Liver (tissue), 3 donors: ENCODE data around the gene AMPH.

Experiments
- FOXA1 ChIP-seq: IDR thresholded peaks from 2 replicates; pipeline ENCODE4 v1.6.1; 2016; ENCODE audit warnings: antibody characterized with exemption
- HNF4G ChIP-seq: IDR thresholded peaks from 2 replicates; pipeline ENCODE4 v1.6.1; 2016; ENCODE audit warnings: antibody characterized with exemption
- JUND ChIP-seq, 2 donors: IDR thresholded peaks; 2 replicates each; pipeline ENCODE4 v1.6.1; 2016; ENCODE audit warnings: antibody characterized with exemption in 2 of 2
- SP1 ChIP-seq: IDR thresholded peaks from 2 replicates; pipeline ENCODE4 v1.6.1; 2018; ENCODE audit warnings: antibody characterized with exemption, mild to moderate bottlenecking
- YY1 ChIP-seq: IDR thresholded peaks from 2 replicates; pipeline ENCODE4 v1.6.1; 2016; ENCODE audit warnings: antibody characterized with exemption, mild to moderate bottlenecking
- TF ChIP-seq, protein P1 (sequence below): fragments of 150-350 bp; IDR thresholded peaks from 2 replicates; pipeline ENCODE4 v1.5.1; 2017; ENCODE audit warnings: improper control_type of control experiment, low read depth, low read length; ENCODE audit not compliant: missing input control
- TF ChIP-seq, protein P2 (sequence below): IDR thresholded peaks from 2 replicates; pipeline ENCODE4 v1.6.1; 2016; ENCODE audit warnings: antibody characterized with exemption, mild to moderate bottlenecking
- TF ChIP-seq, protein P3 (sequence below): IDR thresholded peaks from 2 replicates; pipeline ENCODE4 v1.6.1; 2016; ENCODE audit warnings: antibody characterized with exemption
- TF ChIP-seq, protein P4 (sequence below): IDR thresholded peaks from 2 replicates; pipeline ENCODE4 v1.6.1; 2016; ENCODE audit warnings: antibody characterized with exemption
- TF ChIP-seq, protein P5 (sequence below): IDR thresholded peaks from 2 replicates; pipeline ENCODE4 v1.6.1; 2016; ENCODE audit warnings: antibody characterized with exemption
- donor health status: healthy.
- donor health status: healthy.

DNA sequence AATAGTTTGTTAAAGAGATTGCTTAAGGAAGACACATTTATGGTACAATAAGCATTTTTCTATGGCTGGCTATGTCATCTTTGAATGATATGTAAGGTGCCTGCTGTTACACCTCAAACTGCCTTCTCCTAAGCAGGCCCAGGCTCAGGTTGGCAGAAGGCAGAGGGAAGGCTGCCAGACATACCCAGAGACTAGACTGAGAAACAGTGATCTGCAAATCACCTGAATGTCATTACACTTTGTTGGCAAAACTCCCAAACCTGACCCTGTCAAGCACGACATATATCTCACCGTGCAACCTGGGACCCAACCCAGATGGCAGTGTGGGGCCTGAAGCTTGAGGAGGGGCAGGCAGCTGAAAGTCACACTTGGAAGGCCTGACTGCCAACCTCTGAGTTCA lies 221.1 kb downstream of the AMPH start:
- TF ChIP-seq, protein P1, sequence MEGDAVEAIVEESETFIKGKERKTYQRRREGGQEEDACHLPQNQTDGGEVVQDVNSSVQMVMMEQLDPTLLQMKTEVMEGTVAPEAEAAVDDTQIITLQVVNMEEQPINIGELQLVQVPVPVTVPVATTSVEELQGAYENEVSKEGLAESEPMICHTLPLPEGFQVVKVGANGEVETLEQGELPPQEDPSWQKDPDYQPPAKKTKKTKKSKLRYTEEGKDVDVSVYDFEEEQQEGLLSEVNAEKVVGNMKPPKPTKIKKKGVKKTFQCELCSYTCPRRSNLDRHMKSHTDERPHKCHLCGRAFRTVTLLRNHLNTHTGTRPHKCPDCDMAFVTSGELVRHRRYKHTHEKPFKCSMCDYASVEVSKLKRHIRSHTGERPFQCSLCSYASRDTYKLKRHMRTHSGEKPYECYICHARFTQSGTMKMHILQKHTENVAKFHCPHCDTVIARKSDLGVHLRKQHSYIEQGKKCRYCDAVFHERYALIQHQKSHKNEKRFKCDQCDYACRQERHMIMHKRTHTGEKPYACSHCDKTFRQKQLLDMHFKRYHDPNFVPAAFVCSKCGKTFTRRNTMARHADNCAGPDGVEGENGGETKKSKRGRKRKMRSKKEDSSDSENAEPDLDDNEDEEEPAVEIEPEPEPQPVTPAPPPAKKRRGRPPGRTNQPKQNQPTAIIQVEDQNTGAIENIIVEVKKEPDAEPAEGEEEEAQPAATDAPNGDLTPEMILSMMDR = no peak
- no peak for TF ChIP-seq SP1
- no peak for TF ChIP-seq YY1
- TF ChIP-seq, protein P2, sequence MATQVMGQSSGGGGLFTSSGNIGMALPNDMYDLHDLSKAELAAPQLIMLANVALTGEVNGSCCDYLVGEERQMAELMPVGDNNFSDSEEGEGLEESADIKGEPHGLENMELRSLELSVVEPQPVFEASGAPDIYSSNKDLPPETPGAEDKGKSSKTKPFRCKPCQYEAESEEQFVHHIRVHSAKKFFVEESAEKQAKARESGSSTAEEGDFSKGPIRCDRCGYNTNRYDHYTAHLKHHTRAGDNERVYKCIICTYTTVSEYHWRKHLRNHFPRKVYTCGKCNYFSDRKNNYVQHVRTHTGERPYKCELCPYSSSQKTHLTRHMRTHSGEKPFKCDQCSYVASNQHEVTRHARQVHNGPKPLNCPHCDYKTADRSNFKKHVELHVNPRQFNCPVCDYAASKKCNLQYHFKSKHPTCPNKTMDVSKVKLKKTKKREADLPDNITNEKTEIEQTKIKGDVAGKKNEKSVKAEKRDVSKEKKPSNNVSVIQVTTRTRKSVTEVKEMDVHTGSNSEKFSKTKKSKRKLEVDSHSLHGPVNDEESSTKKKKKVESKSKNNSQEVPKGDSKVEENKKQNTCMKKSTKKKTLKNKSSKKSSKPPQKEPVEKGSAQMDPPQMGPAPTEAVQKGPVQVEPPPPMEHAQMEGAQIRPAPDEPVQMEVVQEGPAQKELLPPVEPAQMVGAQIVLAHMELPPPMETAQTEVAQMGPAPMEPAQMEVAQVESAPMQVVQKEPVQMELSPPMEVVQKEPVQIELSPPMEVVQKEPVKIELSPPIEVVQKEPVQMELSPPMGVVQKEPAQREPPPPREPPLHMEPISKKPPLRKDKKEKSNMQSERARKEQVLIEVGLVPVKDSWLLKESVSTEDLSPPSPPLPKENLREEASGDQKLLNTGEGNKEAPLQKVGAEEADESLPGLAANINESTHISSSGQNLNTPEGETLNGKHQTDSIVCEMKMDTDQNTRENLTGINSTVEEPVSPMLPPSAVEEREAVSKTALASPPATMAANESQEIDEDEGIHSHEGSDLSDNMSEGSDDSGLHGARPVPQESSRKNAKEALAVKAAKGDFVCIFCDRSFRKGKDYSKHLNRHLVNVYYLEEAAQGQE = no peak
- TF ChIP-seq, protein P3, sequence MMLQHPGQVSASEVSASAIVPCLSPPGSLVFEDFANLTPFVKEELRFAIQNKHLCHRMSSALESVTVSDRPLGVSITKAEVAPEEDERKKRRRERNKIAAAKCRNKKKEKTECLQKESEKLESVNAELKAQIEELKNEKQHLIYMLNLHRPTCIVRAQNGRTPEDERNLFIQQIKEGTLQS = no peak
- TF ChIP-seq, protein P4, sequence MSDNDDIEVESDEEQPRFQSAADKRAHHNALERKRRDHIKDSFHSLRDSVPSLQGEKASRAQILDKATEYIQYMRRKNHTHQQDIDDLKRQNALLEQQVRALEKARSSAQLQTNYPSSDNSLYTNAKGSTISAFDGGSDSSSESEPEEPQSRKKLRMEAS = no peak
- no peak for TF ChIP-seq FOXA1
- TF ChIP-seq JUND (IDR thresholded peaks at IDR 0.05) = no peak
- TF ChIP-seq, protein P5, sequence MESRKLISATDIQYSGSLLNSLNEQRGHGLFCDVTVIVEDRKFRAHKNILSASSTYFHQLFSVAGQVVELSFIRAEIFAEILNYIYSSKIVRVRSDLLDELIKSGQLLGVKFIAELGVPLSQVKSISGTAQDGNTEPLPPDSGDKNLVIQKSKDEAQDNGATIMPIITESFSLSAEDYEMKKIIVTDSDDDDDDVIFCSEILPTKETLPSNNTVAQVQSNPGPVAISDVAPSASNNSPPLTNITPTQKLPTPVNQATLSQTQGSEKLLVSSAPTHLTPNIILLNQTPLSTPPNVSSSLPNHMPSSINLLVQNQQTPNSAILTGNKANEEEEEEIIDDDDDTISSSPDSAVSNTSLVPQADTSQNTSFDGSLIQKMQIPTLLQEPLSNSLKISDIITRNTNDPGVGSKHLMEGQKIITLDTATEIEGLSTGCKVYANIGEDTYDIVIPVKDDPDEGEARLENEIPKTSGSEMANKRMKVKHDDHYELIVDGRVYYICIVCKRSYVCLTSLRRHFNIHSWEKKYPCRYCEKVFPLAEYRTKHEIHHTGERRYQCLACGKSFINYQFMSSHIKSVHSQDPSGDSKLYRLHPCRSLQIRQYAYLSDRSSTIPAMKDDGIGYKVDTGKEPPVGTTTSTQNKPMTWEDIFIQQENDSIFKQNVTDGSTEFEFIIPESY = no peak
- no peak for TF ChIP-seq HNF4G
